ENCODE data around the gene NADK.
A peak's percentile ranks its signal among the peaks of the same experiment; 100 is the strongest.

The NADK gene

DNA sequence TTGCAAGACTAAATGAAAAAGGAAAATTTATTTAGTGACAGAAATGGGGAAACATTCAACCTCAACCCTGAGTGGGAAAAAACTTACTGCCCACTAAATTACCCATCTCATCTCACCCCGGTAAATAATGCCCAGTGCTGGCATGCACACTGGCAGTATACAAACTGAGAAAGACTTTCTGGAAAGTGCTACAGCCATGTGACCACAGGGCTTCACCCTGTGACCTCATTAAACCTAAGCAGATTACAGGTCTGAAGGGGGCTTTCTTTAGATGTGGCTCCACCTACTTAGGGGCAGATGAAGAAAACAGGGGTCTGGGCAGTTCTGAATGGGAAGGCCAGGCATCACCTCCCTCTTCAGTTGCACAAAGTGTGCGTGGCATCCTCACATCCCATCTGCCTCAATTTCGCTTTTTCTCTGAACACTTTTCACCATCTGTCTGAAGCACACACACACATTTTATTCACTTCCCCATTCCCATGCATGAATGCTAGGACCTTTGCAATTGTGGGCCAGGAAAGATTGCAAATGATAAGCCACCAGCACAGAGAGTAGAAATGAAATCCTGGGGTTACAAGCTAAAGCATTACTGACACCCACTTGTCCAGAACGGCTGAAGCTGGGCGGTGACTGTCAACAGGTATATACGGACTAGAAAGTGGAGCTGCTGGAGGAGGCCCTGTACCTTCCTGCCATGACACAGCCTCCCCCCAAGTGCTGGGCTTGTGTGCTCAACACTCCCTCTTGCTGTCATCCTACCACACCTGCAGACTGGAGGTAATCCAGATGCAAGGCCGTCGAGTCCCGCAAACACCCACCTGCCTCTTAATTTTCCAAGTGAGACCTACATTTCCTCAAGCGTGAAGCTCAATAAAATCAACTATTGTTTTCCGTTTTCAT, 2.7 kb downstream of the NADK start:
- no peak for DNase-seq (ENCODE audit: low read depth)
- TF ChIP-seq, protein P1, sequence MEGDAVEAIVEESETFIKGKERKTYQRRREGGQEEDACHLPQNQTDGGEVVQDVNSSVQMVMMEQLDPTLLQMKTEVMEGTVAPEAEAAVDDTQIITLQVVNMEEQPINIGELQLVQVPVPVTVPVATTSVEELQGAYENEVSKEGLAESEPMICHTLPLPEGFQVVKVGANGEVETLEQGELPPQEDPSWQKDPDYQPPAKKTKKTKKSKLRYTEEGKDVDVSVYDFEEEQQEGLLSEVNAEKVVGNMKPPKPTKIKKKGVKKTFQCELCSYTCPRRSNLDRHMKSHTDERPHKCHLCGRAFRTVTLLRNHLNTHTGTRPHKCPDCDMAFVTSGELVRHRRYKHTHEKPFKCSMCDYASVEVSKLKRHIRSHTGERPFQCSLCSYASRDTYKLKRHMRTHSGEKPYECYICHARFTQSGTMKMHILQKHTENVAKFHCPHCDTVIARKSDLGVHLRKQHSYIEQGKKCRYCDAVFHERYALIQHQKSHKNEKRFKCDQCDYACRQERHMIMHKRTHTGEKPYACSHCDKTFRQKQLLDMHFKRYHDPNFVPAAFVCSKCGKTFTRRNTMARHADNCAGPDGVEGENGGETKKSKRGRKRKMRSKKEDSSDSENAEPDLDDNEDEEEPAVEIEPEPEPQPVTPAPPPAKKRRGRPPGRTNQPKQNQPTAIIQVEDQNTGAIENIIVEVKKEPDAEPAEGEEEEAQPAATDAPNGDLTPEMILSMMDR (IDR thresholded peaks at IDR 0.05; ENCODE audit: control insufficient read depth, extremely low read depth, insufficient read depth): 0 out of 2 replicates have a peak, but pooled peaks have one; percentile 7
- H3K4me3 ChIP-seq (ENCODE audit: low read depth, low read length): no peak overlapping the region

DNA sequence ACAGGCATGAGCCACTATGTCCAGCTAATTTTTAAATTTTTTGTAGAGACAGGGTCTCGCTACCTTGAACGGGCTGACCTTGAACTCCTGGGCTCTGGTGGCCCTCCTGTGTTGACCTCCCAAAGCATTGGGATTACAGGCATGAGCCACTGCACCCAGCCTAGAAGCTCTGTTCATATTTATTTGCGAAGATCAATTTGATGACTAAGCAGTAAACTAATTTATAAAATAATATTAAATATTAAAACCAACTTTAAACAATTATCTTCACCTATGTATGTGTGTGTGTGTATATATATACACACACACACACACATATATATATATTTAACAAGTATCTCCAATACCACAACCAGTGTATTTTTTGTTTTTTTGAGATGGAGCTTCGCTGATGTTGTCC, 4.4 kb downstream of the NADK start:
- DNase-seq (ENCODE audit: low read depth): no peak
- no peak overlapping the region for H3K4me3 ChIP-seq (ENCODE audit: low read depth, low read length)
- TF ChIP-seq, protein P1 (IDR thresholded peaks at IDR 0.05; ENCODE audit: control insufficient read depth, extremely low read depth, insufficient read depth): no peak

DNA sequence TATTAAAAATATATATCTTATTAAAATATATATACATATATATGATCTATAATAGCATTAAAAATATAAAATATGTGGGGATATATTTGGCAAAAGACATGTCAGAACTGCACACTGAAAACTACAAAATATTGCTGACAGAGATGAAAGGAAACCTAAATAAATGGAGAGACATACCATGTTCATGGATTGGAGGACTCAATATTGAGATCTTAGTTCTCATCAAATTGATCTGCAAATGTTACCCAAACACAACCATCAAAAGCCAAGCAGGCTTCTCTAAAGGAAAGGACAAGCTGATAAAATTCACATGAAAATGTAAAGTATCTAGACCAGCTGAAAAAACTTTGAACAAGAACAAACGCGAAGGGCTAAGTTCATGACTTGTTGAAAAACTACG, 7.2 kb downstream of the NADK start:
- TF ChIP-seq, protein P1 (IDR thresholded peaks at IDR 0.05; ENCODE audit: control insufficient read depth, extremely low read depth, insufficient read depth): no peak
- no peak for DNase-seq (ENCODE audit: low read depth)
- no peak overlapping the region for H3K4me3 ChIP-seq (ENCODE audit: low read depth, low read length)

DNA sequence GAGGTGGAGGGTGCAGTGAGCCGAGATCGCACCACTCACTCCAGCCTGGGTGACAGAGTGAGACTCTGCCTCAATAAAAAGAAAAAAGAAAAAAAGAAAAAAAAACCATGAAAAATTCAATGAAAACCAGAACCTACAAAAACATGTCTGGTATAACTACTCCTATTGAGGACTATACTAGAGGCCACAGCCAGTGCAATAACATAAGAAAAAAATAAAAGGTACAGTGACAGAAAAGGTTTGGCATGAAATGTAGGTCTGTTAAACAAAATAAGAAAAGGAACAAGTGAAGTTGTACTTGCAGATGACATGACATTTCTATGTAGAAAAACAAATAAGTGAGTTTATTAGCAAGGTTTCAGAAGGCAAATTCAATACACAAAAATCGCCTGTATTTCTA, 8.2 kb downstream of the NADK start:
- no peak for DNase-seq (ENCODE audit: low read depth)
- TF ChIP-seq, protein P1 (IDR thresholded peaks at IDR 0.05; ENCODE audit: control insufficient read depth, extremely low read depth, insufficient read depth): no peak
- no peak overlapping the region for H3K4me3 ChIP-seq (ENCODE audit: low read depth, low read length)

DNA sequence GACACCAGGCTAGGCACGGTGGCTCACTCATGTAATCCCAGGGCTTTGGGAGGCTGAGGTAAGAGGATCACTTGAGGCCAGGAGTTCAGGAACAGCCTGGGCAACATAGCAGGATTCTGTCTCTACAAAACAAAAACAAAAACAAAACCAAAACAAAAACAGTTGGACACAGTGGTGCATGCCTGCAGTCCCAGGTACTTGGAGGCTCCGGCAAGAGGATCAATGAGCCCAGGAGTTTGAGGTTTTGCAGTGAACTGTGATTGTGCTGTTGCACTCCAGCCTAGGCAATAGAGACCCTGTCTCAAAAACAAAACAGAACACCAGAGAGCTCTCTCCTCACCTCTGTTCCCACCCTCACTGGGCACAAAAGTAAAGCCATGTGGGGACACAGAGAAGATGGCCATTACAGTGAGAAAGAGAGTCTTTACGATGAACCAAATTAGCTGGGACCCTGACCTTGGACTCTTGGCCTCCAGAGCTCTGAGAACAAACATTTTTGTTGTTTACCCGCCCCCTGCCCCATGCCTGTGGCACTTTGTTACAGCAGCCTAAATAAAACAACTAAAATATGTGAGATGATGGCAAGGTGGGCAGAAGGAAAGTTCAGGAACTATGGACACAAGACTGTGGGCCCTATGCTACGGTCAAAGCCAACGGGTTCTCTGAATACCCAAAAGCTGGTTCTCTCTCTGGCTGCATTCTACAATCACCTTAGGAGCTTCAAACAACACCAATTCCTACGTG, 9.8 kb downstream of the NADK start:
- no peak overlapping the region for H3K4me3 ChIP-seq (ENCODE audit: low read depth, low read length)
- no peak for DNase-seq (ENCODE audit: low read depth)
- TF ChIP-seq, protein P1 (IDR thresholded peaks at IDR 0.05; ENCODE audit: control insufficient read depth, extremely low read depth, insufficient read depth): no peak

DNA sequence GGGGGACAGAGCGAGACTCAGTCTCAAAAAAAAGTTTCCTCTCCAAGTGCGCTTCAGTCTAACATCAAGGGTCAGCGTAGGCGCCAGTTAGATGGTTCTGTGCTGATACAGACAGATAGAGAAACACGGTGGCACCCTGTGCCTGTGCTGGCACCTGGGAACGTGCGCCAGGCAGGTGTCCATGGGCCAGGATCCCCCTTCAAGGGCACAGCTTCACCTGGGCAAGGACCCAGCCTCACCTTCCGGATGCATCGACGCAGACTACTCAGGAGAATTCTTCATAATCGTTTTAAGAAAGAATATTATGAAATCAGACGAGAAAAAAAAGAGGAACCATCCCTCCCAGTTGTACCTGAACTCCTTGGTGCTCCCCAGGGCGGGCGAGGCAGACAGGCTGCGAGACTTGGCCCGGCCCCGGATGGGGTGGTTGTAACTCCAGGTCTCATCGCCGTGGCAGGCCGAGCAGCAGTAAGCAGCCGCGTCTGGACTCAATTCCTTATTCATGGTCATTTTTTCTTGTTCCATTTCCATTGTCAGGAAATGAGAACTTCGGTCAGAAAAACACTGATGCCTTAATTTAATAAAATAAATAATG, 13.3 kb downstream of the NADK start:
- no peak overlapping the region for H3K4me3 ChIP-seq (ENCODE audit: low read depth, low read length)
- TF ChIP-seq, protein P1 (IDR thresholded peaks at IDR 0.05; ENCODE audit: control insufficient read depth, extremely low read depth, insufficient read depth): no peak
- no peak for DNase-seq (ENCODE audit: low read depth)
